Measurements from ENCODE around the gene RCOR3. TPM values are rescaled to one million over a fixed set of nuclear protein-coding genes. Genes with fewer than 3 reads are reported as not detected.
"Not testable (repeated sequence)": the region's sequence is repeated elsewhere in the genome, so short reads cannot be mapped to it uniquely, and the experiment has no call there.

The RCOR3 gene
- 10 to 100 TPM; 28.1 to 55.0 (median 43.5) TPM for total RNA-seq

DNA sequence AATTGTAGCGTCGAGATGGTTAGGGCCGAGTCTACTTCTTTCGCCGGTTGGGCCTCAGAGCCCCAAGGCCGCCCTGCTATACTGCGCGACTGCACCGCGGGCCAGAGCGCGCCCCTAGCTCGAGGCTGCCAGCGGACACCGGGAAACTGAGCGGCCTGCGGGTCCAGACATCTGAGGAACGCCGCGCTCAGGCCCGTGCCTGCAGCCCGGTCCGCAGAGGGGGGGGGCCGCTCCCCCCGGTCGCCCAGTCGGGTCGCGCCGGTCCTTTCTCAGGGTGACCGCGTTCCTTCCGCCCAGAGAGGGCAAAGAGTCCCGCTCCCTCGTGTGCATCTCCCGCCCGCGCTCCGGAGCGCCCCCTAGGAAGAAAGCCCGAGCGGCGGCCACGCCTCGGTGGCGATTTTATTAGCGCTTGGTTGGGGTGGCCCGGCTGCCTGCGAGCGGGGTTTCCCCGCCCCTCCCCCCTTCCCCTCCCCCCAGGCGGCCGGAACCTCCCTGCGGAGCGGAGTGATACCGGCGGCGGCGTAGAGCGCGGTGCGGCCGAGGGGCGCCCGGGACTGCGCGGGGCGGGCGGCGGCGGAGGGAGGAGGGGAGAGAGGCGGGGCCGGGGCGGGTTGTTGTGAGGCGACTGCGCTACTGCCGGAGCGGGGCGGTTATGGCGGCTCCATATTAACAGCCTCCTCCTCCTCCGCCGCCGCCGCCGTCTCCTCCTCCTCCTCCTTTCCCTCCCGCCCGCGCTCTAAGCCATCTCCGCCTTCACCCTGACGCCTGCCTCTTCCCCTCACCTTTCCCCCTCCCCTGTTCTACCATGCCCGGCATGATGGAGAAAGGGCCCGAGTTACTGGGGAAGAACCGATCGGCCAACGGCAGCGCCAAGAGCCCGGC, at the start of gene RCOR3:
RCOR3 (plus strand) TSS at position 611 of the 882 bp plus-strand sequence; CDS start at position 806, 195 bp downstream.
- peak; percentile 92 to 99 for DNase-seq (ENCODE audit: low spot score in 2 of 2)
- 0% methylated on average over 65 to 72 of the region's 97 CpGs for WGBS, 2 donors
- H3K4me3 ChIP-seq (ENCODE audit: low read depth, poor library complexity, severe bottlenecking): peak within 1 kb of the TSS; percentile 81
- intact Hi-C loops (cut with DNase I; ENCODE audit: low total_unique reads): no loop called here
- TF ChIP-seq, protein P1, sequence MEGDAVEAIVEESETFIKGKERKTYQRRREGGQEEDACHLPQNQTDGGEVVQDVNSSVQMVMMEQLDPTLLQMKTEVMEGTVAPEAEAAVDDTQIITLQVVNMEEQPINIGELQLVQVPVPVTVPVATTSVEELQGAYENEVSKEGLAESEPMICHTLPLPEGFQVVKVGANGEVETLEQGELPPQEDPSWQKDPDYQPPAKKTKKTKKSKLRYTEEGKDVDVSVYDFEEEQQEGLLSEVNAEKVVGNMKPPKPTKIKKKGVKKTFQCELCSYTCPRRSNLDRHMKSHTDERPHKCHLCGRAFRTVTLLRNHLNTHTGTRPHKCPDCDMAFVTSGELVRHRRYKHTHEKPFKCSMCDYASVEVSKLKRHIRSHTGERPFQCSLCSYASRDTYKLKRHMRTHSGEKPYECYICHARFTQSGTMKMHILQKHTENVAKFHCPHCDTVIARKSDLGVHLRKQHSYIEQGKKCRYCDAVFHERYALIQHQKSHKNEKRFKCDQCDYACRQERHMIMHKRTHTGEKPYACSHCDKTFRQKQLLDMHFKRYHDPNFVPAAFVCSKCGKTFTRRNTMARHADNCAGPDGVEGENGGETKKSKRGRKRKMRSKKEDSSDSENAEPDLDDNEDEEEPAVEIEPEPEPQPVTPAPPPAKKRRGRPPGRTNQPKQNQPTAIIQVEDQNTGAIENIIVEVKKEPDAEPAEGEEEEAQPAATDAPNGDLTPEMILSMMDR (IDR thresholded peaks at IDR 0.05): peak in 1 of 3 donors; percentile 72
- TF ChIP-seq POLR2A (IDR thresholded peaks at IDR 0.05): no peak

GRCh38 chr1:211210052-211210451, 49.1 kb upstream of the RCOR3 start:
- no peak for TF ChIP-seq POLR2A (IDR thresholded peaks at IDR 0.05)
- TF ChIP-seq, protein P1 (IDR thresholded peaks at IDR 0.05): no peak
- intact Hi-C loops (cut with DNase I; ENCODE audit: low total_unique reads): no loop called here
- no peak overlapping the region for H3K4me3 ChIP-seq (ENCODE audit: low read depth, poor library complexity, severe bottlenecking)
- DNase-seq (ENCODE audit: low spot score in 2 of 2): no peak
- WGBS, 2 donors: 92 to 95% methylated on average over 5 of the region's 5 CpGs

GRCh38 chr1:211210965-211211364, 48.2 kb upstream of the RCOR3 start:
- WGBS, 2 donors: 90 to 91% methylated on average over 6 of the region's 6 CpGs
- no peak overlapping the region for H3K4me3 ChIP-seq (ENCODE audit: low read depth, poor library complexity, severe bottlenecking)
- TF ChIP-seq, protein P1 (IDR thresholded peaks at IDR 0.05): no peak
- TF ChIP-seq POLR2A (IDR thresholded peaks at IDR 0.05): no peak
- DNase-seq (ENCODE audit: low spot score in 2 of 2): no peak
- intact Hi-C loops (cut with DNase I; ENCODE audit: low total_unique reads): no loop called here

DNA sequence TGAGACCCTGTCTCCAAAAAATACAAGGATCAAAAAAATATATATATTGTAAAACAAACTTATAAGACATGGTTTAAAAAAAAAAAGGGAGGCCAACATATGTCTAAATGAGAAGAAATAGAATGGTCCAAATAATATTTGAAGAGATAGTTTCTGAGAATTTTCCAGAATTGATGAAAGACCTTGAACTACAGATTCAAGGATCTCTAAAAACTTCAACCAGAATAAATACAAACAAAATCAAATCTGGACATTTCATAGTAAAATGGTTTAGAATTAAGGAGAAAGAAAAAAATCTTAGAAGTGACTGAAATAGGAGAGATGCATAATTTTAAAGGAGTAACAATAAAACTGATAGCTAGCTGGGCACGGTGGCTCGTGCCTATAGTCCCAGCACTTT, 45.5 kb upstream of the RCOR3 start:
- 90 to 100% methylated on average over 2 of the region's 2 CpGs for WGBS, 2 donors
- intact Hi-C loops (cut with DNase I; ENCODE audit: low total_unique reads): no loop called here
- no peak for TF ChIP-seq POLR2A (IDR thresholded peaks at IDR 0.05)
- H3K4me3 ChIP-seq (ENCODE audit: low read depth, poor library complexity, severe bottlenecking): no peak overlapping the region
- DNase-seq (ENCODE audit: low spot score in 2 of 2): no peak

- no peak overlapping the region for H3K4me3 ChIP-seq (ENCODE audit: low read depth, poor library complexity, severe bottlenecking)
- no peak for DNase-seq (ENCODE audit: low spot score in 2 of 2)
- no peak for TF ChIP-seq POLR2A (IDR thresholded peaks at IDR 0.05)
- TF ChIP-seq, protein P1 (IDR thresholded peaks at IDR 0.05): no peak
- intact Hi-C loops (cut with DNase I; ENCODE audit: low total_unique reads): no loop called here
- WGBS, 2 donors: 91 to 98% methylated on average over 1 of the region's 1 CpG
Observed at GRCh38 chr1:211215577-211215976, 43.6 kb upstream of the RCOR3 start.

- intact Hi-C loops (cut with DNase I; ENCODE audit: low total_unique reads): no loop called here
- 96% methylated on average over 1 of the region's 1 CpG for WGBS, 2 donors
- DNase-seq (ENCODE audit: low spot score in 2 of 2): no peak
- no peak overlapping the region for H3K4me3 ChIP-seq (ENCODE audit: low read depth, poor library complexity, severe bottlenecking)
- TF ChIP-seq POLR2A (IDR thresholded peaks at IDR 0.05): no peak
- TF ChIP-seq, protein P1 (IDR thresholded peaks at IDR 0.05): no peak
Observed at GRCh38 chr1:211217392-211217791, 41.8 kb upstream of the RCOR3 start.

GRCh38 chr1:211222469-211223234, 36.5 kb upstream of the RCOR3 start:
- DNase-seq (ENCODE audit: low spot score in 2 of 2); intact Hi-C loops (cut with DNase I; ENCODE audit: low total_unique reads); H3K4me3 ChIP-seq (ENCODE audit: low read depth, poor library complexity, severe bottlenecking): not testable (repeated sequence)
- 77% methylated on average over 9 of the region's 9 CpGs for WGBS, 2 donors

DNA sequence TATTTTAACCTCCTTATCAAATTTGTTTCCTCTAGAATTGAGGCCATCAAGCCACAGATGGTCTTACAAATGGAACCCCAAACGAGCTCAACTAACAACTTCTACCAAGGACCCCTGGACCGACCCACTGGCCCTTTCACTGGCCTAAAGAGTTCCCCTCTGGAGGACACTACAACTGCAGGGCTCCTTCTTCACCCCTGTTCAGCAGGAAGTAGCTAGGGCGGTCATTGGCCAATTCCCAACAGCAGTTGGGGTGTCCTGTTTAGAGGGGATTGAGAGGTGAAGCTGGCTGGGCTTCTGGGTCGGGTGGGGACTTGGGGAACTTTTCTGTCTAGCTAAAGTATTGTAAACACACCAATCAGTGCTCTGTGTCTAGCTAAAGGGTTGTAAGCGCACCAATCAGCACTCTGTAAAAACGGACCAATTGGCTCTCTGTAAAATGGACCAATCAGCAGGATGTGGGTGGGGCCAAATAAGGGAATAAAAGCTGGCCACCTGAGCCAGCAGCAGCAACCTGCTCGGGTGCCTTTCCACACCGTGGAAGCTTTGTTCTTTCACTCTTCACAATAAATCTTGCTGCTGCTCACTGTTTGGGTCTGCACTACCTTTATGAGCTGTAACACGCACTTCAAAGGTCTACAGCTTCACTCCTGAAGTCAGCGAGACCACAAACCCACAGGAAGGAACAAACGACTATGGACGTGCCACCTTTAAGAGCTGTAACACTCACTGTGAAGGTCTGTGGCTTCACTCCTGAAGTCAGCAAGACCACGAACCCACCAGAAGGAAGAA, 30.4 kb upstream of the RCOR3 start:
- DNase-seq (ENCODE audit: low spot score in 2 of 2); intact Hi-C loops (cut with DNase I; ENCODE audit: low total_unique reads); H3K4me3 ChIP-seq (ENCODE audit: low read depth, poor library complexity, severe bottlenecking): not testable (repeated sequence)
- 80 to 81% methylated on average over 13 of the region's 13 CpGs for WGBS, 2 donors
